ENCODE data around the gene MAPK10. TPM values are rescaled to one million over a fixed set of nuclear protein-coding genes. Genes with fewer than 3 reads are reported as not detected.

The MAPK10 gene
- total and polyA plus RNA-seq, 9 donors = 1.9 to 5.6 (median 3.1) TPM

GRCh38 chr4:86233090-86233489 is 126.8 kb downstream of the MAPK10 start:
- no peak overlapping the region for H3K27ac ChIP-seq (ENCODE audit: low read length)
- no peak for DNase-seq
- no CpG with 5 or more reads among the region's 3 CpGs for WGBS (ENCODE audit: insufficient coverage)
- no peaks in the 10 kb centered on the region for H3K36me3 ChIP-seq (ENCODE audit: control insufficient read depth, insufficient read depth, low read length)
- no peaks in the 10 kb centered on the region for H3K4me1 ChIP-seq (ENCODE audit: control insufficient read depth, insufficient read depth, low read length)
- no peak overlapping the region for H3K4me3 ChIP-seq (ENCODE audit: low read length)
- H3K27me3 ChIP-seq (ENCODE audit: control insufficient read depth, insufficient read depth, low read length) = no peaks in the 10 kb centered on the region
- no peaks in the 10 kb centered on the region for H3K9me3 ChIP-seq (replicated peaks; ENCODE audit: control insufficient read depth, low read depth, low read length)

- H3K27ac ChIP-seq (ENCODE audit: low read length) = no peak overlapping the region
- H3K4me3 ChIP-seq (ENCODE audit: low read length) = no peak overlapping the region
- H3K9me3 ChIP-seq (replicated peaks; ENCODE audit: control insufficient read depth, low read depth, low read length) = no peaks in the 10 kb centered on the region
- no peak for DNase-seq
- no peaks in the 10 kb centered on the region for H3K4me1 ChIP-seq (ENCODE audit: control insufficient read depth, insufficient read depth, low read length)
- WGBS (ENCODE audit: insufficient coverage) = 50% methylated on average over 3 of the region's 3 CpGs
- no peaks in the 10 kb centered on the region for H3K27me3 ChIP-seq (ENCODE audit: control insufficient read depth, insufficient read depth, low read length)
- no peaks in the 10 kb centered on the region for H3K36me3 ChIP-seq (ENCODE audit: control insufficient read depth, insufficient read depth, low read length)
Measured at GRCh38 chr4:86223472-86223871, 136.4 kb downstream of the MAPK10 start.

- WGBS (ENCODE audit: insufficient coverage) = 100% methylated on average over 3 of the region's 4 CpGs
- no peaks in the 10 kb centered on the region for H3K27me3 ChIP-seq (ENCODE audit: control insufficient read depth, insufficient read depth, low read length)
- DNase-seq = no peak
Measured at GRCh38 chr4:86221002-86221401, 138.9 kb downstream of the MAPK10 start.

GRCh38 chr4:86220121-86220520 is 139.7 kb downstream of the MAPK10 start:
- Histone ChIP-seq H3K36me3 (ENCODE audit: control insufficient read depth, insufficient read depth, low read length) (no peaks in the 10 kb centered on the region), H3K27ac (ENCODE audit: low read length) (no peak overlapping the region), H3K4me1 (ENCODE audit: control insufficient read depth, insufficient read depth, low read length) (no peaks in the 10 kb centered on the region), H3K9me3 (replicated peaks; ENCODE audit: control insufficient read depth, low read depth, low read length) (no peaks in the 10 kb centered on the region), H3K4me3 (ENCODE audit: low read length) (no peak overlapping the region), H3K27me3 (ENCODE audit: control insufficient read depth, insufficient read depth, low read length) (no peaks in the 10 kb centered on the region)
- DNase-seq = no peak
- WGBS (ENCODE audit: insufficient coverage) = no CpG with 5 or more reads among the region's 1 CpG

More at GRCh38 chr4:86221002-86221401, 138.9 kb downstream of the MAPK10 start:
- H3K9me3 ChIP-seq (replicated peaks; ENCODE audit: control insufficient read depth, low read depth, low read length) = no peaks in the 10 kb centered on the region
- no peaks in the 10 kb centered on the region for H3K4me1 ChIP-seq (ENCODE audit: control insufficient read depth, insufficient read depth, low read length)
- H3K27ac ChIP-seq (ENCODE audit: low read length) = no peak overlapping the region
- H3K36me3 ChIP-seq (ENCODE audit: control insufficient read depth, insufficient read depth, low read length) = no peaks in the 10 kb centered on the region
- H3K4me3 ChIP-seq (ENCODE audit: low read length) = no peak overlapping the region

GRCh38 chr4:86218746-86219473 is 140.9 kb downstream of the MAPK10 start:
- Histone ChIP-seq H3K4me3 (ENCODE audit: low read length) (no peak overlapping the region), H3K9me3 (replicated peaks; ENCODE audit: control insufficient read depth, low read depth, low read length) (no peaks in the 10 kb centered on the region), H3K27me3 (ENCODE audit: control insufficient read depth, insufficient read depth, low read length) (no peaks in the 10 kb centered on the region), H3K4me1 (ENCODE audit: control insufficient read depth, insufficient read depth, low read length) (no peaks in the 10 kb centered on the region), H3K27ac (ENCODE audit: low read length) (no peak overlapping the region), H3K36me3 (ENCODE audit: control insufficient read depth, insufficient read depth, low read length) (no peaks in the 10 kb centered on the region)
- no CpG with 5 or more reads among the region's 5 CpGs for WGBS (ENCODE audit: insufficient coverage)
- no peak for DNase-seq

GRCh38 chr4:86203176-86203575 is 156.7 kb downstream of the MAPK10 start:
- H3K36me3 ChIP-seq (ENCODE audit: control insufficient read depth, insufficient read depth, low read length) = no peaks in the 10 kb centered on the region
- no peaks in the 10 kb centered on the region for H3K27me3 ChIP-seq (ENCODE audit: control insufficient read depth, insufficient read depth, low read length)
- H3K4me3 ChIP-seq (ENCODE audit: low read length) = no peak overlapping the region
- H3K4me1 ChIP-seq (ENCODE audit: control insufficient read depth, insufficient read depth, low read length) = no peaks in the 10 kb centered on the region
- H3K9me3 ChIP-seq (replicated peaks; ENCODE audit: control insufficient read depth, low read depth, low read length) = no peaks in the 10 kb centered on the region
- no peak for DNase-seq
- WGBS (ENCODE audit: insufficient coverage) = 63% methylated on average over 1 of the region's 2 CpGs
- H3K27ac ChIP-seq (ENCODE audit: low read length) = no peak overlapping the region

GRCh38 chr4:86185659-86186058 is 174.2 kb downstream of the MAPK10 start:
- no peaks in the 10 kb centered on the region for H3K27me3 ChIP-seq (ENCODE audit: control insufficient read depth, insufficient read depth, low read length)
- DNase-seq = no peak
- H3K4me1 ChIP-seq (ENCODE audit: control insufficient read depth, insufficient read depth, low read length) = no peaks in the 10 kb centered on the region
- H3K27ac ChIP-seq (ENCODE audit: low read length) = no peak overlapping the region
- 100% methylated on average over 1 of the region's 1 CpG for WGBS (ENCODE audit: insufficient coverage)
- H3K4me3 ChIP-seq (ENCODE audit: low read length) = no peak overlapping the region
- peaks cover 2% of the 10 kb centered on the region for H3K9me3 ChIP-seq (replicated peaks; ENCODE audit: control insufficient read depth, low read depth, low read length)
- H3K36me3 ChIP-seq (ENCODE audit: control insufficient read depth, insufficient read depth, low read length) = no peaks in the 10 kb centered on the region

- H3K4me3 ChIP-seq (ENCODE audit: low read length) = no peak overlapping the region
- no peaks in the 10 kb centered on the region for H3K27me3 ChIP-seq (ENCODE audit: control insufficient read depth, insufficient read depth, low read length)
- no CpG with 5 or more reads among the region's 5 CpGs for WGBS (ENCODE audit: insufficient coverage)
- H3K4me1 ChIP-seq (ENCODE audit: control insufficient read depth, insufficient read depth, low read length) = no peaks in the 10 kb centered on the region
- H3K9me3 ChIP-seq (replicated peaks; ENCODE audit: control insufficient read depth, low read depth, low read length) = peaks cover 2% of the 10 kb centered on the region
- no peaks in the 10 kb centered on the region for H3K36me3 ChIP-seq (ENCODE audit: control insufficient read depth, insufficient read depth, low read length)
- no peak overlapping the region for H3K27ac ChIP-seq (ENCODE audit: low read length)
- peak; percentile 51 for DNase-seq
Measured at GRCh38 chr4:86184901-86185285, 175.0 kb downstream of the MAPK10 start.

GRCh38 chr4:86184216-86184900 is 175.5 kb downstream of the MAPK10 start:
- no peak overlapping the region for H3K4me3 ChIP-seq (ENCODE audit: low read length)
- H3K36me3 ChIP-seq (ENCODE audit: control insufficient read depth, insufficient read depth, low read length) = no peaks in the 10 kb centered on the region
- DNase-seq = no peak
- 44% methylated on average over 3 of the region's 4 CpGs for WGBS (ENCODE audit: insufficient coverage)
- H3K27me3 ChIP-seq (ENCODE audit: control insufficient read depth, insufficient read depth, low read length) = no peaks in the 10 kb centered on the region
- H3K9me3 ChIP-seq (replicated peaks; ENCODE audit: control insufficient read depth, low read depth, low read length) = peaks cover 2% of the 10 kb centered on the region
- H3K27ac ChIP-seq (ENCODE audit: low read length) = no peak overlapping the region
- no peaks in the 10 kb centered on the region for H3K4me1 ChIP-seq (ENCODE audit: control insufficient read depth, insufficient read depth, low read length)

GRCh38 chr4:86181585-86181984 is 178.3 kb downstream of the MAPK10 start:
- WGBS (ENCODE audit: insufficient coverage) = no CpG with 5 or more reads among the region's 1 CpG
- H3K4me1 ChIP-seq (ENCODE audit: control insufficient read depth, insufficient read depth, low read length) = no peaks in the 10 kb centered on the region
- H3K27ac ChIP-seq (ENCODE audit: low read length) = no peak overlapping the region
- H3K36me3 ChIP-seq (ENCODE audit: control insufficient read depth, insufficient read depth, low read length) = no peaks in the 10 kb centered on the region
- no peak for DNase-seq
- no peak overlapping the region for H3K4me3 ChIP-seq (ENCODE audit: low read length)
- H3K9me3 ChIP-seq (replicated peaks; ENCODE audit: control insufficient read depth, low read depth, low read length) = no peaks in the 10 kb centered on the region
- H3K27me3 ChIP-seq (ENCODE audit: control insufficient read depth, insufficient read depth, low read length) = no peaks in the 10 kb centered on the region
